Heart left ventricle (tissue), 13 donors: Measurements from ENCODE around the gene TUBG2.

ENCODE experiments used
- POLR2A ChIP-seq, 2 donors: fragments of 450-650 bp; IDR thresholded peaks; one replicate each; pipeline ENCODE4 v1.6.1; 2017; ENCODE audit warnings: antibody characterized with exemption in 2 of 2, mild to moderate bottlenecking in 2 of 2, moderate library complexity in 2 of 2
- TF ChIP-seq, protein P1 (sequence below), 12 donors: fragments of 200-600 bp; sonication (generic) in 4 of 12; IDR thresholded peaks; one replicate each; pipeline versions ENCODE4 v1.5.0 to v1.8.0; 2018 to 2022; ENCODE audit warnings: antibody characterized with exemption in 12 of 12, mild to moderate bottlenecking in 5 of 12
- donor health status: ischemic (EF 13 %, LVEDD 7.1; RV severe dilation, severe dysfunction).
- donor health status: DM: no; HTN: yes; CAD: no.
- donor health status: DM: no; HTN: no; CAD: no.
- donor health status: ischemic (EF 25% LVEDD 6.9; RV normal size, moderate dysfunction).
- donor health status: ischemic (EF 25% LVEDD 5.7; RV mildly dilated, moderate dysfunction).
- donor health status: ischemic (EF 35%, LVEDD 5.7; RV mildly dilated, moderate dysfunction).
- donor health status: nonischemic (EF 11% LVEDD 7.7; RV severe dilation, severe dysfunction).
- donor health status: DM: yes; HTN: yes; CAD: no.
- donor health status: PGD.
- donor health status: ischemic (EF 29% LVEDD 5.4; RV normal size, mild dysfunction).
- donor health status: nonischemic (EF 23%, LVEDD 6.1; RV moderate dilation, normal function).

DNA sequence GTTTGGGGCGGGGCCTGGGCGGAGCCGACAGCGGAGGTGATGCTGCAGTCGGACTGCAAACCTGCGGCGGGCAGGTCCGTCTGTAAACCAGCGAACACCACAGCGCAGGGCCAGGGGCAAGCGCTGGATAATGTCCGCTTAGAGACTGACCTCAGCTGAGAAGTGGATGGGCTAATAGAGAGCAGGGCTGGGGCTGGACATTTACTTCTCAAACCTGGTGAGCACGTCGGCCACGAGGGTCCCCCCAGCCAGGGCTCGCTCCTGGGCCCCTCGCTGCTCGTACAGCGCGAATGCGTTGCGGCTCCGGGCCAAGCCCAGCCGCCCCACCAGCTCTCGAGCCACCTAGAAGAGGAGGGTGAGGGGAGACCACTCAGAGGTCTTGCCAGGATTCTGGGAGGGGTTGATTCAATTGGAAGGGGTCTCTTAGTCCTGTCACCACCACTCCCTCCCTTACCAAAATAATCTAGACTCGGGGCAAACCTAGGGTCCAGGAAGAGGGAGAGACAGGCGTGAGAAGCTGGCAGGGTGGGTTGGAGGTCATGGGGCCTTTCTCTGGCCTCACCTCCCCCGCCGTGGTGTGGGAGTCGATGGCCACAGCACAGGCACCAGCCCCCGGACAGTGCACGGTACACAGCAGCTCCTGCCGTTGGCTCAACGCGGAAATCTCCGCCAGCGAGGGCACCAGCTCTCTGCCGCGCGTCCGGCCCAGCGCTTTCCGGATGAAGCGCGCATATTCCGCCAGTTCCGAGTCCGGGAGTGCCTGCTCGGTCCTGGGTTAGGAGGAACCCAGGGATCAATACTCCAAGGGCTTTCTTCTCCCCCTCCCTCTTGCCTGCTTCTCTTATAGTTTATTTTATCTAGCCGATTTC is 11.9 kb downstream of the TUBG2 start:
- TF ChIP-seq, protein P1, sequence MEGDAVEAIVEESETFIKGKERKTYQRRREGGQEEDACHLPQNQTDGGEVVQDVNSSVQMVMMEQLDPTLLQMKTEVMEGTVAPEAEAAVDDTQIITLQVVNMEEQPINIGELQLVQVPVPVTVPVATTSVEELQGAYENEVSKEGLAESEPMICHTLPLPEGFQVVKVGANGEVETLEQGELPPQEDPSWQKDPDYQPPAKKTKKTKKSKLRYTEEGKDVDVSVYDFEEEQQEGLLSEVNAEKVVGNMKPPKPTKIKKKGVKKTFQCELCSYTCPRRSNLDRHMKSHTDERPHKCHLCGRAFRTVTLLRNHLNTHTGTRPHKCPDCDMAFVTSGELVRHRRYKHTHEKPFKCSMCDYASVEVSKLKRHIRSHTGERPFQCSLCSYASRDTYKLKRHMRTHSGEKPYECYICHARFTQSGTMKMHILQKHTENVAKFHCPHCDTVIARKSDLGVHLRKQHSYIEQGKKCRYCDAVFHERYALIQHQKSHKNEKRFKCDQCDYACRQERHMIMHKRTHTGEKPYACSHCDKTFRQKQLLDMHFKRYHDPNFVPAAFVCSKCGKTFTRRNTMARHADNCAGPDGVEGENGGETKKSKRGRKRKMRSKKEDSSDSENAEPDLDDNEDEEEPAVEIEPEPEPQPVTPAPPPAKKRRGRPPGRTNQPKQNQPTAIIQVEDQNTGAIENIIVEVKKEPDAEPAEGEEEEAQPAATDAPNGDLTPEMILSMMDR (IDR thresholded peaks at IDR 0.05), result no peak
- TF ChIP-seq POLR2A (IDR thresholded peaks at IDR 0.05), result no peak
